ENCODE measurements around the gene NACA2.

GRCh38 chr17:61625564-61625963 is 34.5 kb upstream of the NACA2 start:
- TF ChIP-seq CTCF (IDR thresholded peaks at IDR 0.05) (no peak), ZFX (IDR thresholded peaks at IDR 0.05; ENCODE audit: borderline replicate concordance) (no peak)
